NT2/D1 (cell line): Measurements from ENCODE around the gene HOXA5.

Experiments used
- SUZ12 ChIP-seq: IDR thresholded peaks from 2 replicates; pipeline ENCODE4 v1.6.1; 2011; ENCODE audit not compliant: insufficient read length, insufficient read depth; ENCODE audit errors: extremely low read depth
- YY1 ChIP-seq: IDR thresholded peaks from 2 replicates; pipeline ENCODE4 v1.6.1; 2011; ENCODE audit not compliant: insufficient read length, insufficient read depth
- ZNF274 ChIP-seq: IDR thresholded peaks from 2 replicates; pipeline ENCODE4 v1.6.1; 2011; ENCODE audit warnings: mild to moderate bottlenecking, low read depth, low read length

DNA sequence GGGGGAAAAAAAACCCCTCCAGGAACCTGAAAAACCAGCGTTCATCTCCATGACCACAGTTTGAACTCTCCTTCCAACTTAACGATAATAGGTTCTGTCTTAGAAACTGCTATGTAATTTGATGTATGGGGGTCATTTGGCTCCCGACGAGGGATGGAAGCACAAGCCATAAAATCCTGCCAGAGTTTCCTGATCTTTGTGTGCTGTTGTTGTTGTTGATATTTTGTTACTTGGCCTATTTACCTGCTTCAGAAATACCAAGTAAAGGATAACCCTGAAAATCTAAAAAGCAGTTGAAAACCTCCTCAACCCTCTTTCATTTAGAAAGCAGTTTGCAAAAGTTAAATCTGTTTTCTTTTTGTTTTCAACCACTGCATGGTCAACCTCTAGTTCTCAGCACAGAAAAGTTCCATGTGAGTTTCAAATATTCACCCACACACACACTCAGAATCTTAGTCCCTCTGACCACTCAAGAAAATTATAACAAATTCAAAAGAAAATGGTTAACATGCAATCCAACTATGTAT, 31.7 kb downstream of the HOXA5 start:
- TF ChIP-seq YY1 (no peak), ZNF274 (no peak), SUZ12 (no peak)
